Keratinocyte (primary cell): ENCODE data around the gene PNMA1.

Experiments
- EZH2 ChIP-seq: IDR thresholded peaks from one replicate; pipeline ENCODE4 v1.6.1; 2012; ENCODE audit warnings: inconsistent platforms, mild to moderate bottlenecking, low read length, moderate library complexity
- TF ChIP-seq, protein P1 (sequence below), 3 experiments: IDR thresholded peaks in 1 of 3; conservative IDR thresholded peaks in 1 of 3; optimal IDR thresholded peaks in 1 of 3; 2 replicates in 2 of 3; 3 replicates in 1 of 3; pipeline versions ENCODE3 to v1.5.1; 2011; ENCODE audit warnings: low read length in 3 of 3, mild to moderate bottlenecking in 3 of 3, moderate library complexity in 2 of 3, control low read depth in 1 of 3, inconsistent platforms in 1 of 3; ENCODE audit not compliant: insufficient read depth in 2 of 3; ENCODE audit errors: extremely low read depth in 1 of 3

DNA sequence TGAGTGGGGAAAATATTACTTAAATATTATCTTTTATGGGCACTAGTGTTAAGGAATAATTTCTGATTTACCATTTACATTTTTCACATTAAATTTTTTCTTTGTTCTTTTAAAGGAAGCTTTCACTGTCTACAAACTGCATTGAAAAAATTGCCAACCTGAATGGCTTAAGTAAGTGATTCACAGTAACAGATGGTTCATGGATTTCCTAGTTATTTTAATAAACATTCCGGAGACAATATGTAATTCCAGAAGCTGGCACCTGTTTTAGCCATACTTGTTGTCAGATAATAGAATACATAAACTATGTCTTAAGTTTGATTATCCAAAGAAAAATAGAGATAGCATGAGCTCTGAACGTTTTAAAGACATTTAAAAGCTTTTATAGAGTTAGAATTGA is 52.3 kb downstream of the PNMA1 start:
- TF ChIP-seq, protein P1, sequence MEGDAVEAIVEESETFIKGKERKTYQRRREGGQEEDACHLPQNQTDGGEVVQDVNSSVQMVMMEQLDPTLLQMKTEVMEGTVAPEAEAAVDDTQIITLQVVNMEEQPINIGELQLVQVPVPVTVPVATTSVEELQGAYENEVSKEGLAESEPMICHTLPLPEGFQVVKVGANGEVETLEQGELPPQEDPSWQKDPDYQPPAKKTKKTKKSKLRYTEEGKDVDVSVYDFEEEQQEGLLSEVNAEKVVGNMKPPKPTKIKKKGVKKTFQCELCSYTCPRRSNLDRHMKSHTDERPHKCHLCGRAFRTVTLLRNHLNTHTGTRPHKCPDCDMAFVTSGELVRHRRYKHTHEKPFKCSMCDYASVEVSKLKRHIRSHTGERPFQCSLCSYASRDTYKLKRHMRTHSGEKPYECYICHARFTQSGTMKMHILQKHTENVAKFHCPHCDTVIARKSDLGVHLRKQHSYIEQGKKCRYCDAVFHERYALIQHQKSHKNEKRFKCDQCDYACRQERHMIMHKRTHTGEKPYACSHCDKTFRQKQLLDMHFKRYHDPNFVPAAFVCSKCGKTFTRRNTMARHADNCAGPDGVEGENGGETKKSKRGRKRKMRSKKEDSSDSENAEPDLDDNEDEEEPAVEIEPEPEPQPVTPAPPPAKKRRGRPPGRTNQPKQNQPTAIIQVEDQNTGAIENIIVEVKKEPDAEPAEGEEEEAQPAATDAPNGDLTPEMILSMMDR (optimal IDR thresholded peaks at IDR 0.05 in 1 of 3, IDR thresholded peaks at IDR 0.05 in 1 of 3, conservative IDR thresholded peaks at IDR 0.05 in 1 of 3; ENCODE audit: extremely low read depth in 1 of 3, insufficient read depth in 2 of 3, low read length in 3 of 3) = no peak
- TF ChIP-seq EZH2 = no peak
